ENCODE measurements around the gene NUDT17. TPM values are rescaled to one million over a fixed set of nuclear protein-coding genes. Genes with fewer than 3 reads are reported as not detected.

Gene NUDT17
- total RNA-seq, 1 donor from 2014 or later = 3.3 TPM

- no peak for DNase-seq (ENCODE audit: low read depth)
- no peak for FAIRE-seq
- Histone ChIP-seq H3K27me3 (ENCODE audit: insufficient read depth, low read length) (no peaks in the 10 kb centered on the region), H3K9me3 (ENCODE audit: insufficient read depth, low read depth, low read length) (no peaks in the 10 kb centered on the region), H2AFZ (ENCODE audit: low read depth, low read length) (peak overlapping the region; percentile 71), H3K9ac (ENCODE audit: low read length) (peak overlapping the region; percentile 78), H3K4me1 (ENCODE audit: insufficient read depth, low read length) (peaks cover 22% of the 10 kb centered on the region), H4K20me1 (ENCODE audit: insufficient read depth, low read length) (no peaks in the 10 kb centered on the region), H3K4me3 (ENCODE audit: insufficient read depth, low read depth, low read length) (peak overlapping the region; percentile 60), H3K27ac (ENCODE audit: low read depth, low read length) (peak overlapping the region; percentile 32), H3K4me2 (ENCODE audit: low read length) (peak overlapping the region; percentile 93), H3K79me2 (ENCODE audit: insufficient read depth, low read length) (no peaks in the 10 kb centered on the region), H3K36me3 (ENCODE audit: insufficient read depth, low read length) (peaks cover 37% of the 10 kb centered on the region)
- Mint-ChIP-seq H3K27ac (ENCODE audit: unreplicated experiment) (peak overlapping the region; percentile 48), H3K27me3 (ENCODE audit: low read depth, unreplicated experiment) (no peaks in the 10 kb centered on the region), H3K36me3 (ENCODE audit: low read depth, unreplicated experiment) (peaks cover 32% of the 10 kb centered on the region), H3K9me3 (ENCODE audit: unreplicated experiment) (no peaks in the 10 kb centered on the region), H3K4me1 (ENCODE audit: low read depth, unreplicated experiment) (peaks cover 23% of the 10 kb centered on the region), H3K4me3 (ENCODE audit: unreplicated experiment) (no peak overlapping the region)
- TF ChIP-seq EZH2 (IDR thresholded peaks at IDR 0.05; ENCODE audit: insufficient read depth, low read length) = no peak
- TF ChIP-seq CTCF (IDR thresholded peaks at IDR 0.05; ENCODE audit: insufficient read depth, low read depth, low read length) = peak; percentile 54
These were observed 777 bp downstream of the NUDT17 start for GRCh38 chr1:145846201-145846612.

- Mint-ChIP-seq H3K36me3 (ENCODE audit: low read depth, unreplicated experiment) (peaks cover 29% of the 10 kb centered on the region), H3K4me3 (ENCODE audit: unreplicated experiment) (no peak overlapping the region), H3K27ac (ENCODE audit: unreplicated experiment) (no peak overlapping the region), H3K9me3 (ENCODE audit: unreplicated experiment) (no peaks in the 10 kb centered on the region), H3K4me1 (ENCODE audit: low read depth, unreplicated experiment) (peaks cover 23% of the 10 kb centered on the region), H3K27me3 (ENCODE audit: low read depth, unreplicated experiment) (no peaks in the 10 kb centered on the region)
- H3K27me3 ChIP-seq (ENCODE audit: insufficient read depth, low read length) = no peaks in the 10 kb centered on the region
- no peak overlapping the region for H3K9ac ChIP-seq (ENCODE audit: low read length)
- H3K9me3 ChIP-seq (ENCODE audit: insufficient read depth, low read depth, low read length) = no peaks in the 10 kb centered on the region
- H3K4me2 ChIP-seq (ENCODE audit: low read length) = no peak overlapping the region
- H2AFZ ChIP-seq (ENCODE audit: low read depth, low read length) = no peak overlapping the region
- peaks cover 22% of the 10 kb centered on the region for H3K4me1 ChIP-seq (ENCODE audit: insufficient read depth, low read length)
- H3K36me3 ChIP-seq (ENCODE audit: insufficient read depth, low read length) = peaks cover 34% of the 10 kb centered on the region
- no peak for TF ChIP-seq EZH2 (IDR thresholded peaks at IDR 0.05; ENCODE audit: insufficient read depth, low read length)
- no peak for TF ChIP-seq CTCF (IDR thresholded peaks at IDR 0.05; ENCODE audit: insufficient read depth, low read depth, low read length)
- H3K4me3 ChIP-seq (ENCODE audit: insufficient read depth, low read depth, low read length) = no peak overlapping the region
- H4K20me1 ChIP-seq (ENCODE audit: insufficient read depth, low read length) = no peaks in the 10 kb centered on the region
- no peak overlapping the region for H3K27ac ChIP-seq (ENCODE audit: low read depth, low read length)
- no peaks in the 10 kb centered on the region for H3K79me2 ChIP-seq (ENCODE audit: insufficient read depth, low read length)
- DNase-seq (ENCODE audit: low read depth) (no peak), FAIRE-seq (no peak)
These were observed 2.4 kb downstream of the NUDT17 start for GRCh38 chr1:145847827-145848226.

- peaks cover 48% of the 10 kb centered on the region for H3K36me3 ChIP-seq (ENCODE audit: insufficient read depth, low read length)
- Mint-ChIP-seq H3K9me3 (ENCODE audit: unreplicated experiment) (no peaks in the 10 kb centered on the region), H3K4me3 (ENCODE audit: unreplicated experiment) (peak overlapping the region; percentile 42), H3K27me3 (ENCODE audit: low read depth, unreplicated experiment) (no peaks in the 10 kb centered on the region), H3K36me3 (ENCODE audit: low read depth, unreplicated experiment) (peaks cover 39% of the 10 kb centered on the region), H3K27ac (ENCODE audit: unreplicated experiment) (peak overlapping the region; percentile 91), H3K4me1 (ENCODE audit: low read depth, unreplicated experiment) (peaks cover 23% of the 10 kb centered on the region)
- H3K4me3 ChIP-seq (ENCODE audit: insufficient read depth, low read depth, low read length) = no peak overlapping the region
- H4K20me1 ChIP-seq (ENCODE audit: insufficient read depth, low read length) = no peaks in the 10 kb centered on the region
- H3K9ac ChIP-seq (ENCODE audit: low read length) = peak overlapping the region; percentile 10
- no peaks in the 10 kb centered on the region for H3K9me3 ChIP-seq (ENCODE audit: insufficient read depth, low read depth, low read length)
- peak overlapping the region; percentile 24 for H3K27ac ChIP-seq (ENCODE audit: low read depth, low read length)
- no peak overlapping the region for H2AFZ ChIP-seq (ENCODE audit: low read depth, low read length)
- peak overlapping the region; percentile 48 for H3K4me2 ChIP-seq (ENCODE audit: low read length)
- FAIRE-seq (no peak), DNase-seq (ENCODE audit: low read depth) (peak; percentile 82)
- no peaks in the 10 kb centered on the region for H3K79me2 ChIP-seq (ENCODE audit: insufficient read depth, low read length)
- no peaks in the 10 kb centered on the region for H3K27me3 ChIP-seq (ENCODE audit: insufficient read depth, low read length)
- TF ChIP-seq EZH2 (IDR thresholded peaks at IDR 0.05; ENCODE audit: insufficient read depth, low read length) (no peak), CTCF (IDR thresholded peaks at IDR 0.05; ENCODE audit: insufficient read depth, low read depth, low read length) (peak; percentile 26)
- H3K4me1 ChIP-seq (ENCODE audit: insufficient read depth, low read length) = peaks cover 22% of the 10 kb centered on the region
These were observed 4.1 kb downstream of the NUDT17 start for GRCh38 chr1:145849356-145850160.

Data from astrocyte (in vitro differentiated cells and primary cell).